Mucosa of descending colon (tissue), 3 donors: Measurements from ENCODE around the gene MOV10. TPM values are rescaled to one million over a fixed set of nuclear protein-coding genes. Genes with fewer than 3 reads are reported as not detected.
A peak's percentile ranks its signal among the peaks of the same experiment; 100 is the strongest.
"Not testable (repeated sequence)": the region's sequence is repeated elsewhere in the genome, so short reads cannot be mapped to it uniquely, and the experiment has no call there.

Experiments used
- ATAC-seq: fragments of 200-7000 bp; cut with Tn5 transposase; one replicate; pipeline ENCODE4 v1.9.1; 2020; ENCODE audit warnings: mild to moderate bottlenecking, moderate library complexity
- DNase-seq, 3 donors: peaks; one replicate each; pipeline ENCODE4 v3.0.0-alpha.2; 2020
- H3K36me3 ChIP-seq: fragments of 200-600 bp; one replicate; pipeline ENCODE4 v1.8.0; 2021; ENCODE audit warnings: low read depth, mild to moderate bottlenecking
- H3K4me1 ChIP-seq: fragments of 200-600 bp; one replicate; pipeline ENCODE4 v1.8.0; 2021; ENCODE audit warnings: low read depth, mild to moderate bottlenecking
- H3K4me3 ChIP-seq: fragments of 200-600 bp; one replicate; pipeline ENCODE4 v1.8.0; 2021; ENCODE audit warnings: mild to moderate bottlenecking
- H3K9me3 ChIP-seq: fragments of 200-600 bp; one replicate; pipeline ENCODE4 v1.8.0; 2021; ENCODE audit warnings: mild to moderate bottlenecking
- CTCF ChIP-seq: fragments of 200-600 bp; IDR thresholded peaks from one replicate; pipeline ENCODE4 v1.8.0; 2022; ENCODE audit warnings: antibody characterized with exemption, mild to moderate bottlenecking
- intact Hi-C, 2 donors: fragments of 100-400 bp; cut with DNase I in 1 of 2; cut with micrococcal nuclease in 1 of 2; formaldehyde crosslinking; loops; one replicate each; pipeline versions ENCODE4 v1.11.0 to v1.11.1; 2022; cut with DNase I, micrococcal nuclease
- total RNA-seq, 3 donors: library from RNA; stranded (reverse); fragmentation: NEBNext Ultra II Directional in 2 of 3; extraction: Animal tissue kit (Norgen Biotek cat#: 25700) in 2 of 3; gene quantifications; one replicate each; pipeline versions ENCODE4 v1.2.1 to v1.2.4, GENCODE V29; 2021 to 2023
- donor health status: DM: no; HTN: no; CAD: no; lungs with moderate emphysema.
- donor health status: DM: no; HTN: no; CAD: no.
- donor health status: DM: no; HTN: yes; CAD: no.

Gene MOV10
- total RNA-seq, 3 donors from 2014 or later = 66.4 to 85.2 (median 77.6) TPM

- H3K36me3 ChIP-seq = no peaks in the 10 kb centered on the region
- DNase-seq (no peak), ATAC-seq (no peak)
- intact Hi-C loops = no loop called here
- no peak for TF ChIP-seq CTCF
- peaks cover 35% of the 10 kb centered on the region for H3K4me1 ChIP-seq
- no peaks in the 10 kb centered on the region for H3K9me3 ChIP-seq
- no peak overlapping the region for H3K4me3 ChIP-seq
Observed at GRCh38 chr1:112637254-112638109, 37.0 kb upstream of the MOV10 start.

GRCh38 chr1:112638110-112638428 is 36.4 kb upstream of the MOV10 start:
- no peak overlapping the region for H3K4me3 ChIP-seq
- H3K4me1 ChIP-seq = peaks cover 35% of the 10 kb centered on the region
- intact Hi-C loops = no loop called here

GRCh38 chr1:112640437-112640836 is 34.0 kb upstream of the MOV10 start:
- H3K36me3 ChIP-seq, DNase-seq, intact Hi-C loops, ATAC-seq, H3K4me3 ChIP-seq, H3K9me3 ChIP-seq: not testable (repeated sequence)
- peaks cover 23% of the 10 kb centered on the region for H3K4me1 ChIP-seq

More at GRCh38 chr1:112638110-112638428, 36.4 kb upstream of the MOV10 start:
- ATAC-seq = peak; percentile 22
- Histone ChIP-seq H3K36me3 (no peaks in the 10 kb centered on the region), H3K9me3 (no peaks in the 10 kb centered on the region)
- no peak for DNase-seq
- no peak for TF ChIP-seq CTCF

- Histone ChIP-seq H3K4me1 (no peaks in the 10 kb centered on the region), H3K36me3 (no peaks in the 10 kb centered on the region), H3K4me3 (no peak overlapping the region), H3K9me3 (no peaks in the 10 kb centered on the region)
- intact Hi-C loops = no loop called here
- ATAC-seq (no peak), DNase-seq (no peak)
- TF ChIP-seq CTCF = no peak
Observed at GRCh38 chr1:112643080-112643479, 31.4 kb upstream of the MOV10 start.

GRCh38 chr1:112646225-112646624 is 28.2 kb upstream of the MOV10 start:
- no peak for DNase-seq

More at GRCh38 chr1:112646225-112646624, 28.2 kb upstream of the MOV10 start:
- intact Hi-C loops = no loop called here
- no peak for TF ChIP-seq CTCF
- Histone ChIP-seq H3K9me3 (no peaks in the 10 kb centered on the region), H3K4me3 (no peak overlapping the region), H3K36me3 (no peaks in the 10 kb centered on the region), H3K4me1 (no peaks in the 10 kb centered on the region)
- no peak for ATAC-seq
